ENCODE data around the gene MAML2.

The MAML2 gene

DNA sequence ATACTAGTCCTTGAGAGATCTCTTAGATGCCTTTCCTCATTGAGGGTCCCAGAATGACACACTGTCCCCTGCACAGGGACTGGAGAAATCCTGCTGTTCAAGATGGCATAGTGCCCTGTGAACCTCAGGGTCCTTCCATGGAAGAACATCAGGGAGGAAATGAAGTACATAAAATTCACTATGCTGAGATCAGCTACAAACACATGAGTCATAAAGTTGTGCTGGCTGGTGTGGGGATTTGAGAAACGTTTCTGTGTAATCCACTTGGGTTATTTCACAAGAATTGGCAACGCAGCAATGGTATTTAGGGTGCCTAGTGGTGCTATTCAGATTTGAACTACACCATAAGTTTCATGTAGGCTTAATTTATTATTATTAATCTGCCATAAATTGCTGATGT, 174.4 kb downstream of the MAML2 start:
- FAIRE-seq (no peak), DNase-seq (ENCODE audit: insufficient read length) (no peak)
- no peak for TF ChIP-seq TAF1 (IDR thresholded peaks at IDR 0.05; ENCODE audit: borderline replicate concordance, low read depth, low read length)
- no peak for TF ChIP-seq POLR2A (IDR thresholded peaks at IDR 0.05; ENCODE audit: low read depth, low read length)
- TF ChIP-seq POLR2AphosphoS5 (IDR thresholded peaks at IDR 0.05; ENCODE audit: low read depth, low read length), result no peak

GRCh38 chr11:96167787-96168186, 175.2 kb downstream of the MAML2 start:
- DNase-seq (ENCODE audit: insufficient read length), result no peak
- no peak for FAIRE-seq
- TF ChIP-seq POLR2A (IDR thresholded peaks at IDR 0.05; ENCODE audit: low read depth, low read length) (no peak), POLR2AphosphoS5 (IDR thresholded peaks at IDR 0.05; ENCODE audit: low read depth, low read length) (no peak), TAF1 (IDR thresholded peaks at IDR 0.05; ENCODE audit: borderline replicate concordance, low read depth, low read length) (no peak)

DNA sequence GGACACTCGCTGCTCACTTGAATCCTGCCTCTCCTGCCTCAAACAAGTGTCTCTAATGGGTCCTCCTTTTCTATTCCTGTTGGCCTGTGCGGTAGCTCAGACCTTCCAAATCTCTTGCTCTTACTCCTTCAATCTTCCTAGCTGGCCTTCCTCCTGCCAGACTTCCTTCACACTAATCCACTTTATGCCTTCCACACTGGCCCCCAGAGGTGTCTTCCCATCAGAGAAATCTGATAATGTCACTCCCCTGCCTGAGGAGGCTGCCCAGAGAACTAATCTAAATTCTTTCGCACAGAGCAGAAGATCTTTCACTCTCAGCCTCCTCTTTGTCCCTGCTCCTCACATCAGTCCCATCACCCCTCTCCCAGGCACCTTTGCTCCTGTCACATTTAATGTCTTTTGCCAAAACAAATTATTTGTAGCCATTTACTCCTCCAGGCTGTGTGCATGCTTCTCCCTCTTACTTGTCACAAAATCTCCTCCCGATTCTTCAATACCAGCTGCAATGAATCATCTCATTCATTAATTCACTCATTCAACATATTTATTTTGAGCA, 175.7 kb downstream of the MAML2 start:
- TF ChIP-seq POLR2A (IDR thresholded peaks at IDR 0.05; ENCODE audit: low read depth, low read length) (no peak), POLR2AphosphoS5 (IDR thresholded peaks at IDR 0.05; ENCODE audit: low read depth, low read length) (no peak)
- no peak for DNase-seq (ENCODE audit: insufficient read length)
- no peak for FAIRE-seq

DNA sequence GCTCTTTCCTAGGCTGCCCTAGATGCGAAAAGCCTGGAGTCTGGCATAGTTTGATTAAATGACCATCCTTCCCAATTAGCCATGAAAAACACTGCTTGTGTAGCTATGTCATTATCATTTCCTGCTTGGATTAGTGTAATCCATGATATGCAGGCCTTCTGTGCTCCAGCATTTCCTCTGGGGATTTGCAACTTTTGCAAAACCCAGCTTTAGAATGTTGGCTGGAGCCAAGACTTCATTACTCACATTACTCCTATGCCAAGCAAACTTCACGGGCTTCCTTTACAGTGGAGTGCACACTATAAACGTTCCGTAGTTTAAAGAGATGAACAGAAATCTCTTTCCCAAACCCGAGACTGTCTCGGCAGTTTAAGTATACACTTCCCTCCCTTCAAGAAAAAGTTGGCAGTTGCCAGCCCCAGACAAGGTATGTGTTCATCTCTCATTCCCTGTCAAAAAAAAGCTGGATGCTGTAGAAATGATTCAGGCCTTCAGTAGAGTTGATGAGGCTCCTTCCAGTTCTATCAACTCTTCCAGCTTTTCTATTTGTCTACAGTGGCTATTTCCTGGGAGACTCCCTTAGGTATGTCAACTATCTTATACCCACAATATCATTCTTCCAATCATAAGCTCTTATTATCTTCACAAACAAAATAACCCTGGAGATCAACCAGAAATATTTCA, 180.0 kb downstream of the MAML2 start:
- DNase-seq (ENCODE audit: insufficient read length) (no peak), FAIRE-seq (no peak)
- TF ChIP-seq POLR2A (IDR thresholded peaks at IDR 0.05; ENCODE audit: low read depth, low read length) (no peak), POLR2AphosphoS5 (IDR thresholded peaks at IDR 0.05; ENCODE audit: low read depth, low read length) (no peak), TAF1 (IDR thresholded peaks at IDR 0.05; ENCODE audit: borderline replicate concordance, low read depth, low read length) (no peak)

DNA sequence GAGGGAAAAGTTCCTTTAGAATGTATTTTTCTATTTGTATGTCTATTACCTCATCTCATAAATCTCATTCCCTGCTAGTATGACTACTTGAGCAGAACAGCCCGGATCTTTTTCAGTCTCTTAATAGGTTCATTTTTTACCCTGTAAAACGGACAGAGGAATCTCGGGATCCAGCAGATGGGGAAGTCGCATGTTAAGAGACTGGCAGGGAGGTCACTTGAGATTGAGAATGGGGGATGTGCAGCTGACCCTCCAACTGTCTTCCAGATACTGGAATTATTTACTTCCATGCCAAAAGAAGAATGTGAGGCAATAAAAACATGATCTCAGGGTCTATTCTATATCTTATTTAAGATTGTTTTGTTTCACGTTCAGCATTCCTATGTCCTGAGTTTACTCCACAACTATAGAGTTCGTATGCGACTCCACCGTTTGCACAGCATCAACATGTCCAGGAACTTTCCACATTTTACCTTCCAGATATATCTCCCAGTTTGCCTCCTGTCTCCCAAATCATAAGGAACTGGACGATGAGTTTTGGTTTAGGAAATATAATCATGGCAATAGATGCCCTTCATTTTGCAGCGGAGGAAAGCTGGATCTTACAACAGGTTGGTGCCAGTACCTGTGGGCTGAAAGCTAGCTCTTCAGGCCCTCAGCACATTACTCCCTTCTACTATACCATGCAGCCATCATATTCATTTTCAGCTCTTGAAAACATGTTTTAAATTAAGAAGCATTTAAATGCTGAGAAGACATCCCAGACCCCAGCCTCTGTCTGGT, 181.5 kb downstream of the MAML2 start:
- DNase-seq (ENCODE audit: insufficient read length) (no peak), FAIRE-seq (no peak)
- TF ChIP-seq TAF1 (IDR thresholded peaks at IDR 0.05; ENCODE audit: borderline replicate concordance, low read depth, low read length) (no peak), POLR2AphosphoS5 (IDR thresholded peaks at IDR 0.05; ENCODE audit: low read depth, low read length) (no peak), POLR2A (IDR thresholded peaks at IDR 0.05; ENCODE audit: low read depth, low read length) (no peak)

- no peak for FAIRE-seq
- no peak for DNase-seq (ENCODE audit: insufficient read length)
- TF ChIP-seq POLR2AphosphoS5 (IDR thresholded peaks at IDR 0.05; ENCODE audit: low read depth, low read length), result no peak
- TF ChIP-seq TAF1 (IDR thresholded peaks at IDR 0.05; ENCODE audit: borderline replicate concordance, low read depth, low read length), result no peak
- TF ChIP-seq POLR2A (IDR thresholded peaks at IDR 0.05; ENCODE audit: low read depth, low read length), result no peak
Observed at GRCh38 chr11:96160732-96161306, 182.2 kb downstream of the MAML2 start.

DNA sequence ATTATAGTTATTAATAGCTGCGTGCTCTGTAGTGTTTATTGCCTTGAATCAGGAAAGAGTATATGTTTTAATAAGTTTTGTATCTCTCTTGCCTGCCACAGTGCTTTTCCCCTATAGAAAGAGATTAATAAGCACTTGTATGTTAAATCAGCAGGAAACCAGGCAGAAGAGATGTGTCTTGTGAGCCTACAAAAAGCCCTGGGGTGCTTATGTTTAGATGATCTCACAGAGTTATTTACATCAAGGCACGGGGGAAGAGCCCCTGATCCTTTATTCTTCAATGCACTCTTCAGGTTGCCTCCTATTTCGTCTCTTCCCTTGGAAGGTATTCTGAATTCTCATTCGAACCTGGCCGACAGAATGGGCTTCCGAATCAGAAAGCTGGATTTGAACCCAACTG, 183.0 kb downstream of the MAML2 start:
- DNase-seq (ENCODE audit: insufficient read length), result no peak
- no peak for FAIRE-seq
- no peak for TF ChIP-seq POLR2A (IDR thresholded peaks at IDR 0.05; ENCODE audit: low read depth, low read length)
- TF ChIP-seq TAF1 (IDR thresholded peaks at IDR 0.05; ENCODE audit: borderline replicate concordance, low read depth, low read length), result no peak
- TF ChIP-seq POLR2AphosphoS5 (IDR thresholded peaks at IDR 0.05; ENCODE audit: low read depth, low read length), result no peak

DNA sequence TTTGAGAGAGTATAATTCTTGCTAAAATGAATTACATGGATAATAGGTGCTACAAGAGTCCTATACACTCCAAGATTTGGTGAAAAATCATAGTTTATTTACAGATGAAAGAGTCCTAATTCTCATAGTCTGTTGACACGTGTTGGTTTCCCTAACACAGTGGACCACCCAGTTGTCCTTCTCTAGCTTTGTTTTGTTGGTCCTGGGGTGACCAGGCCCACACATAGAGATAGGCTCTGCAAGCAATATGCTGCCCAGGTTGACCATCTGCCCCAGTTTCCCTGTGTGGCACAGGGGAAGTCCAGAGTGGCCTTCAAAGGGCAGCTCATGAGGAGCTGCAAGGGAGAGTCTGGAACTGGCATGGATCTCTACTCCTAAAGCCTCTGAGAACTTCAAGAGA, 184.9 kb downstream of the MAML2 start:
- DNase-seq (ENCODE audit: insufficient read length) (no peak), FAIRE-seq (no peak)
- TF ChIP-seq POLR2A (IDR thresholded peaks at IDR 0.05; ENCODE audit: low read depth, low read length) (no peak), POLR2AphosphoS5 (IDR thresholded peaks at IDR 0.05; ENCODE audit: low read depth, low read length) (no peak), TAF1 (IDR thresholded peaks at IDR 0.05; ENCODE audit: borderline replicate concordance, low read depth, low read length) (no peak)

DNA sequence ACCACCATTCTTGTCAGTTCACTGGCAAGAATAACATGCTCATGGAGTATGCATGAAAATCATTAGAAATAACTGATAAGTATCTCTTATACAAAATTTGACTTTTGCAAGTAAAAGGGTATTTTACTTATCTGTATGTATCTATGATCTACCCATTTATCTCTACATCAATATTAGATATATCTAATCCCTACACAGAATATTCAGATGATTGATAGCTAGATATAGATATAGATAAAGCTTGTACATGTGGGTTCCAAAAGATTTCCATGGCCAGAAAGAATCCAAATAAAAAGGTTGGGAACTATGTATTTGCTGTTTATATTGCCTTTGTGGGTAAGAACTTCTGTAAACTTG, 185.5 kb downstream of the MAML2 start:
- no peak for TF ChIP-seq TAF1 (IDR thresholded peaks at IDR 0.05; ENCODE audit: borderline replicate concordance, low read depth, low read length)
- no peak for TF ChIP-seq POLR2A (IDR thresholded peaks at IDR 0.05; ENCODE audit: low read depth, low read length)
- TF ChIP-seq POLR2AphosphoS5 (IDR thresholded peaks at IDR 0.05; ENCODE audit: low read depth, low read length), result no peak
- FAIRE-seq (no peak), DNase-seq (ENCODE audit: insufficient read length) (no peak)

- no peak for TF ChIP-seq TAF1 (IDR thresholded peaks at IDR 0.05; ENCODE audit: borderline replicate concordance, low read depth, low read length)
- 0 out of 2 replicates have a peak, but pooled peaks have one; percentile 18 for TF ChIP-seq POLR2A (IDR thresholded peaks at IDR 0.05; ENCODE audit: low read depth, low read length)
- TF ChIP-seq POLR2AphosphoS5 (IDR thresholded peaks at IDR 0.05; ENCODE audit: low read depth, low read length), result no peak; the same call in 1 of the 2 replicates
- FAIRE-seq (peak; percentile 88), DNase-seq (ENCODE audit: insufficient read length) (no peak)
Observed at GRCh38 chr11:96156379-96156722, 186.6 kb downstream of the MAML2 start.

GRCh38 chr11:96155627-96156378, 187.2 kb downstream of the MAML2 start:
- peak; percentile 34 for DNase-seq (ENCODE audit: insufficient read length)
- TF ChIP-seq POLR2A (IDR thresholded peaks at IDR 0.05; ENCODE audit: low read depth, low read length) (no peak), POLR2AphosphoS5 (IDR thresholded peaks at IDR 0.05; ENCODE audit: low read depth, low read length) (peak; percentile 81), TAF1 (IDR thresholded peaks at IDR 0.05; ENCODE audit: borderline replicate concordance, low read depth, low read length) (no peak)
- FAIRE-seq, result peak; percentile 73

All from GM12892 (cell line).